ENCODE data around the gene SERPINA12. TPM values are rescaled to one million over a fixed set of nuclear protein-coding genes. Genes with fewer than 3 reads are reported as not detected.

The SERPINA12 gene
- total and polyA plus RNA-seq, 10 of the 15 experiments (the other 5 are each of a cell fraction or from before 2014, with no cell fraction given): not detected

GRCh38 chr14:94462763-94463572, 46.3 kb downstream of the SERPINA12 start:
- no peak for FAIRE-seq
- in situ Hi-C loops (cut with MboI): no loop called here
- SMC1A ChIA-PET (ENCODE audit: uncharacterized antibody, unreplicated experiment): interaction anchor here (0.7 kb wide), 1 partner anchor 23 kb away, joined by 3 read pairs; no protein-coding TSS in a partner anchor

More at GRCh38 chr14:94462763-94463572, 46.3 kb downstream of the SERPINA12 start:
- Histone ChIP-seq H3K36me3 (ENCODE audit: control insufficient read depth in 2 of 2, insufficient read depth in 2 of 2, low read length in 1 of 2) (no peaks in the 10 kb centered on the region), H3K4me1 (ENCODE audit: control insufficient read depth, insufficient read depth, low read length) (no peaks in the 10 kb centered on the region), H3K27me3 (replicated peaks in 1 of 2; ENCODE audit: control insufficient read depth in 2 of 2, insufficient read depth in 2 of 2, low read length in 1 of 2) (no peaks in the 10 kb centered on the region), H3K27ac (ENCODE audit: control insufficient read depth, insufficient read depth) (no peak overlapping the region), H3K9me3 (replicated peaks; ENCODE audit: control insufficient read depth, insufficient read depth, low read length) (no peaks in the 10 kb centered on the region; the same call in 2 of the 3 replicates), H3K4me2 (ENCODE audit: control insufficient read depth, insufficient read depth) (no peak overlapping the region), H3K4me3 (no peak overlapping the region), H3K9ac (ENCODE audit: control insufficient read depth, insufficient read depth, low read length) (no peak overlapping the region), H2AFZ (ENCODE audit: control insufficient read depth, low read depth, low read length) (no peak overlapping the region), H4K20me1 (ENCODE audit: control insufficient read depth, insufficient read depth) (no peaks in the 10 kb centered on the region), H3K79me2 (ENCODE audit: control insufficient read depth, insufficient read depth, low read length) (no peaks in the 10 kb centered on the region)
- RAD21 ChIA-PET (ENCODE audit: unreplicated experiment): no interaction called here
- 52% methylated on average over 7 of the region's 7 CpGs for WGBS (ENCODE audit: insufficient coverage, insufficient replicate concordance, low lambda C conversion rate, missing lambda C conversion rate)
- CTCF ChIA-PET: no interaction called here
- BruUV-seq (replicated peaks): no TSS peak
- intact Hi-C loops (cut with micrococcal nuclease; ENCODE audit: unreplicated experiment): no loop called here
- POLR2A ChIA-PET: no interaction called here
- TF ChIP-seq BMI1 (IDR thresholded peaks at IDR 0.05; ENCODE audit: borderline replicate concordance): no peak
- no peak for TF ChIP-seq SREBF1 (IDR thresholded peaks at IDR 0.05; ENCODE audit: low read length)
- TF ChIP-seq JUND (IDR thresholded peaks at IDR 0.05; ENCODE audit: low read depth, low read length): no peak
- TF ChIP-seq SIN3A (IDR thresholded peaks at IDR 0.05; ENCODE audit: low read depth, low read length): no peak
- TF ChIP-seq POLR2AphosphoS5 (IDR thresholded peaks at IDR 0.05; ENCODE audit: low read length): no peak
- TF ChIP-seq EGR1 (IDR thresholded peaks at IDR 0.05; ENCODE audit: borderline replicate concordance in 1 of 2, low read depth in 2 of 2, low read length in 2 of 2): no peak
- TF ChIP-seq ZBTB4 (CRISPR knock-in tag; IDR thresholded peaks at IDR 0.05): no peak
- DNase-seq (ENCODE audit: low read depth, low spot score): no peak
- ATAC-seq: no peak

Data from GM12878 (cell line).